Activated CD4-positive, CD25-positive, alpha-beta regulatory T cell treated with anti-CD3 and anti-CD28 coated beads, Interleukin-2, amount 50 U/mL, for 16 hours (primary cell): ENCODE data around the gene ZNF837.
"Not testable (repeated sequence)": the region's sequence is repeated elsewhere in the genome, so short reads cannot be mapped to it uniquely, and the experiment has no call there.

Experiments used
- DNase-seq: peaks from one replicate; pipeline ENCODE4 v3.0.0-alpha.2; 2020; ENCODE audit warnings: low read depth, low spot score

The ZNF837 gene

GRCh38 chr19:58380662-58381459 lies at the start of gene ZNF837:
Gene ZNF837 (minus strand): TSS chr19:58381030. CDS start chr19:58369332, 11,698 bp downstream.
- peak; percentile 97 for DNase-seq

- DNase-seq: no peak
Measured at GRCh38 chr19:58429745-58430144, 48.9 kb upstream of the ZNF837 start.

DNA sequence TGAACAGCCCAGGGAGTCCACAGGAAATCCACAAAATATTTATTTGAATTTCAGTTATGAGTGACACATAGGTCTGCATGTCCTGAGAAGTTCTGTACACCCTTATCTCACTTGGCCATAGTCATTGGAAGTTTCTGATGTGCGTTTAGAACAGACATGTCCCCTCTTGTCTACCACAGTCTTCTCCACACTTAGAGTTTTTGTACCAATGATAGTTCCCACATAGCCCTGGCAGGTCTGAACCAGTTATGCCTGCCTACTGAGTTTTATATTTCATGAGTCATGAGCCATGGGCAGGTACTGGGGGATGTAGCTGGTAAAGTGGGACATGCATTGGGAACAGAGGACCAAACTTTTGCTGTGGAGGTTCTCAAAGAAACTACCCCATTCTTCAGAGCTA lies 47.8 kb upstream of the ZNF837 start:
- DNase-seq: no peak

GRCh38 chr19:58417071-58417470 lies 36.2 kb upstream of the ZNF837 start:
- no peak for DNase-seq

DNA sequence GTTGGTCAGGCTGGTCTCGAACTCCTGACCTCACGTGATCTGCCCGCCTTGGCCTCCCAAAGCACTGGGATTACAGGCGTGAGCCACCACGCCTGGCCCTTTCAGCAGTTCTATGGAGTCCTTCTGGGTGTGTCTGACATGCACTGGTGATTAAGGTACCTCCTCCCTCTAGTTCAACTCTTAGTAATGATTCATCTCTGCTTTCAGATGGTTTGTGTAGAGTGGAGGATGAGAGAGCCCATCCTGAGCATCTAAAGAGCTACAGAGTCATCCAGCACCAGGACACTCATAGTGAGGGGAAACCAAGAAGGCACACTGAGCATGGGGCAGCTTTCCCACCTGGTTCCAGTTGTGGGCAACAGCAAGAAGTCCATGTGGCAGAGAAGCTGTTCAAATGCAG lies 35.8 kb upstream of the ZNF837 start:
- no peak for DNase-seq

DNA sequence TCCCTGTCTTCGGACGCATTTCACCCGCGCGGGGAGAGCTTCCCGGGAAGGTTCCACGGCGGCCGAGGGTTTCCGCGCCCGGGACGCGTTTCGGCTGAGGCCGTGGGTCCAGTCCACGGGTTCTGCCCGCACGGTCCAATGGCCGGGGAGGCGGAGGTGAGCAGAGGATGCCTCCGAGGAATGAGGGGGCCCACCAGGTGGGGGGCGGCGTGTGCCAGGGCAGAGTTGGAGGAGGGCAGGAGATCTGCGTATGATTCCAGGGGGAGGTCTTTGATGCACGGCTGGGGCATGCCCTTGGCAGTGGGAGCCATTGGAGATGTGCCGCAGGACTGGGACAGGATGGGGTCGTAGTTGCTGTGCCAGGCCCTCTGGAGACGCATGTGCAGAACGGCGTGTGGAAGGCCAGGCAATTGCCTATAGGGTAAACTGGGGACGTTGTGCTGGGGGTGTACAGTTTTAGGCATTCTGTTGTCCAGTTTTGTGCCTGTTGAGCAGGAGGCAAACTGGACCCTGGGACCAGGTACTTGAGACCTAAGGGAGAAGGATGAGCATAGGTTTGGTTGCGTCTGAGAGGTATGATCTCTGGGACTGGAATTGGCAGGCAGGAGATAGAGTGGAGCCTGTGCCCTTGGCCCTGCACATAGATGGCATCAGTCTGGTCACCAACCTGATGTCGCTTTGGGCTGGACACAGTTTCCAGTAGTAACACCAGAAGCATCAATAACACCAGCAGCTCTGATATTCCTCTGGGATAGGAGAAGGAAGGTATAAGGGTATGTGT lies 28.4 kb upstream of the ZNF837 start:
- no peak for DNase-seq

GRCh38 chr19:58408152-58409009 lies 27.6 kb upstream of the ZNF837 start, which contains the start of gene ZNF584:
Gene ZNF584 (plus strand): TSS chr19:58408649. CDS start chr19:58409148, 499 bp downstream.
- peak; percentile 89 for DNase-seq

- no peak for DNase-seq
Measured at GRCh38 chr19:58407658-58408151, 26.9 kb upstream of the ZNF837 start.

DNA sequence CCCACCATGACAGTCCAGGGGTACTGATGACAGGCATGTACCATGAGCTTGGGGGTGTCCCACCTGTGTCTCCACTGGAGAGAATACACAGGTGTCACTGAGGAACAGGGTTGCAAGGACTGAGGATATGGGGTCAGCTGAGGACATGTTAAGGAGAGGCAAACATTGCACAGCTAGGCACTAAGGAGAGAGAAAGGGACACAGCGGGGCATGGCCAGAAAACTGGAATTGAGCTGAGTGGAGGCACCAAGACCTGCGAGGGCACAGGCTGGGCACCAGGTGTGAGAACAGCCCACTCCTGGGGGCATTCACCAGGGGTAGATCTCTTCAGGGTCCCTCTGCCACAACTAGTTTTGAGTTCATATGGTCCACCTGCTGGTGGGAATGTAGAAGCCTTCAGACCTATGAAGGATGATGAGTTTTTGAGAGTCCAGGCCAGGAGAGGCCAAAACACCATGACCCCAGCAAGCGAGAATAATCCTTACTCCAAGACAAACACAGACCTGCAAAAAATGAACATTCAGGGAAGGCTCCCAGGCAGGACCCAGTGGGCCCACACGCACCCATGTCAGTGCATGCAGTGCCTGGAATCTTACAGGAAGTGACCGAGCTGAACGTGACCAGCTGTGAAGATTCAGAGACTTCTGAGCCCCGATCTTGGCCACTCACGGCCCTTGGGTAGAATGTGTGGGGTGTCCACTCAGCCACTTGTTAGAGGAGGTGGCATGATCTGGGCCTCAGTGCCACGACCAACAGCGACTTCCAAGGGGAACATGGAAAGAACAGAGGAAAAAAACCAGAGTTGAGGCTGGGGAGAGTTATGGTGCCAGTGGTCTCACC lies 26.2 kb upstream of the ZNF837 start:
- DNase-seq: no peak

- not testable (repeated sequence) for DNase-seq
Measured at GRCh38 chr19:58403920-58404478, 23.2 kb upstream of the ZNF837 start.

DNA sequence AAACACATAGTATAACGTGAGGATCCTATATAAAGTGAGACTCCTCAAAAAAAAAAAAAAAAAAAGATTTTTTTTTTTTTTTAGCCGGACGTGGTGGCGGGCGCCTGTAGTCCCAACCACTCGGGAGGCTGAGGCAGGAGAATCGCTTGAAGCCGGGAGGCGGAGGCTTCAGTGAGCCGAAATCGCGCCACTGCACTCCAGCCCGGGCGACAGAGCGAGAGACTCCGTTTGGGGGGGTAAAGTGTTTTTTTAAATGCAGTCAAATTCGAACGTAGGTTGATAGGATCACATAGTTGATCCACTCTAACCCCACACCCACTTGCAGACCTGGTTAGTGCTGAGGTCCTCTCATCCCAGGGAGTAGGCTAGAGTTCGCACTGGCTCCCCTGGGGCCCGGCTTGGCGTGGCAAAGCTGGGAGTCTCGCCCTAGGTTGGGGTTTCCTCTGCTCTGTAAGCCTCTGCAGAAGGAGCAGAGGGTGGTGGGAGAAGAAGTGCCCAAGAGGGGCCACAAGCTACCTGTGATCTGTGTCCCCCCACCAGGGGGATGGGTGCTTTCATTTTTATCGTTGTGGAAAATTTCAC lies 21.1 kb upstream of the ZNF837 start:
- no peak for DNase-seq

- DNase-seq: peak; percentile 99
Measured at GRCh38 chr19:58400916-58401839, 20.3 kb upstream of the ZNF837 start.

DNA sequence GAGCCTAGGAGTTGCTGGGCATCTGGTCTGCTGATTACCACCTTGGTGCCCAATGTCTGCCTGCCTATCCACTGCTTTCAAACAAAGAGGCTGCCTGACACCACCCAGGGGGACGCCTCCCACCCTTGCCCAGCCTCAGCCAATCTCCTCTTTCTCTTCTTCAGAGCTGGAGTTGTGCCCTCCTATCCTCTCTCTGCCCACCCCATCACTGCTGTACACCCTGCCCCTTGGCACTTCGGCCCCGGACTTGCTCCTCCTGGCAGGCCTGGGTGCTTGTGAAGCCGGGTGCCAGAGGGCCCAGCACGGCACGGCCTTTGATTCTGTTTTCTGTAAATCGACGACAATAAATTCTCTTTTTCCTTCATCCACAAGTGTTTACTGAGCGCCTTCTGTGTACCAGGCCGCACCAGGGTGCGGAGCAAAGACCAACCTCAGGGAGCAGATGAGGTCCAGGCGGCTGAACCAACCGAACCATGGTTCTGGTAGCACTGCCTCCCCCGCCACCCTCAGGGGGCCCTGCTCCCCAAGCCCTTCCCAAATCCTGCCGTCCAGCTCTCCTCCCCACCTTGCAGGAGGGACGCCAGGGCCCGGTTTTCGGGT lies 19.6 kb upstream of the ZNF837 start:
- DNase-seq: no peak

DNA sequence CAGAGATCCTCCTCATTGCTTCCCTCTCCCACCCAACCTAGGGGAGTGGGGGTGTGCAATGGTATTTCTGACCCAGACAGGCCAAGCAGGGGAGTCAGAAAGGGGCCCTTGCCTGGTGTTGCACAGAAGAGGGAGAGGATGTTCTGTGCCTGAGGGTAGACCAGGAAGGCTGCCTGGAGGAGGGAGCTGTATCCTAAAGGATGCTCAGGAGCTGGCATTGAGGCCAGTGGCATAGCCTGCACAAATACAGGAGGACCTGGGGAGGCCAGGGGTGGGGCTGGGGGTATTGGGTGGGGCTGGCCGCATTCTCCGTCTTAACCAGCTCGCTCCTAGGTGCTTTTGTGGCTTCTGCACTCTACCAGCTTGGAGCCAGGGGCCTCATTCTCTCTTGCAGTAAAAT lies 19.1 kb upstream of the ZNF837 start:
- no peak for DNase-seq

- no peak for DNase-seq
Measured at GRCh38 chr19:58398545-58398944, 17.7 kb upstream of the ZNF837 start.

DNA sequence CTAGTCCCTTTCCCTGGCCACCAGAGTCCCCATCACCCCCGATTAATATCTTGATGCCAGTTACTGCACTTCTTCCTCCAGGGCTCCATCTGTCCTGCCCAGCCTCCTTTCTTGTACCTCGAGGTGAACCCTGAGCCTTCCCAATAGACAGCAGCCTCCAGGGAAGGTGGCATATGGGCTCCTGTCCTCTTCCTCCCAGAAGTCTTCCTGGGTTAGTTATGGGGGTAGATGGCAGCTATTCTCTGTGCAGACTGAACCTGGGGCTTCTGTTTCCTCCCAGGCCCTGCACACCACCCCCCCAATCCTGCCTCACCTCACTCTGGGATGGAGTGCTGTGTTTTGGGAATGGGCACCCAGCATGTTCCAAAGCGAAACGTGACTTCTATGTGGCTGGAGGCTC lies 17.3 kb upstream of the ZNF837 start:
- no peak for DNase-seq

DNA sequence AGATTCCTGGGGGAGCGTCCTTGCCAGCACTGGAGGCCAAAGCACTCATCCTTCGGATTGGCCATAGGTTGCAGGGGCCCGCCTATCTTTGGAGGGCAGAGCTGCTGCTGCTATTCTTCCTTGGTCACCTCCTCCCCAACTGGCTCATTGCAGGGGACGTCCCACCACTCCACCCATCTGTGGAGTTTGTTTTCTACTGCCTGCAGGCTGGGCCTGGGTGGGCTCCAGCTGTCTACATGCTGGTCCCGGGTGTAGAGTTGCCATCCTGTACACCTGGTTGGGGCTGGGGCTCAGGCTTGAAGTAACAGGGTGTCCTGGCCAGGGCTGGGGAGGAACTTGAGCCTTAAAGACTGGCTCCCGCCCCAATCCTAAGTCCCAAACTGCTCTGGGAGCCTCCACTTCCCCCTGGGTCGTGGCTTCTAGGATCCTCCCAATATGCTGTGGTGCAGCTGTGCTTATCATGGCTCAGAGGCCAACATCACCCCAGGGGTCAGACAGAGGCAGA lies 16.8 kb upstream of the ZNF837 start:
- no peak for DNase-seq
